Panc1 (cell line): ENCODE measurements around the gene MAGI2. TPM values are rescaled to one million over a fixed set of nuclear protein-coding genes. Genes with fewer than 3 reads are reported as not detected.

Experiments used
- ATAC-seq: fragments of 200-7000 bp; cut with Tn5 transposase; 2 replicates; pipeline ENCODE4 v1.9.1; 2020; ENCODE audit warnings: mild to moderate bottlenecking, moderate library complexity
- BruUV-seq: library from RNA; stranded (reverse); fragments of 400-500 nt; replicated peaks from 2 replicates; lab custom pipeline; 2021; lab: Mats Ljungman, UMichigan
- CTCF ChIA-PET: fragments of 300-600 bp; sonication (Branson Sonifier 250); formaldehyde crosslinking; loops from one replicate; lab custom pipeline; 2022; ENCODE audit warnings: antibody characterized with exemption; lab: Charles Lee
- POLR2A ChIA-PET: fragments of 300-600 bp; sonication (Branson Sonifier 250); formaldehyde crosslinking; loops from one replicate; lab custom pipeline; 2022; ENCODE audit warnings: antibody characterized with exemption; lab: Charles Lee
- DNase-seq: peaks from one replicate; pipeline ENCODE4 v3.0.0-alpha.2; 2010; ENCODE audit warnings: low read depth, low spot score
- H3K27ac ChIP-seq: 2 replicates; pipeline ENCODE4 v1.5.1; 2011; ENCODE audit warnings: mild to moderate bottlenecking, low read length, inconsistent platforms
- H3K27me3 ChIP-seq: fragments of 200-500 bp; sonication (Bioruptor generic); 2 replicates; pipeline ENCODE4 v1.6.0; 2014; ENCODE audit warnings: low read length, inconsistent platforms; ENCODE audit not compliant: control insufficient read depth, insufficient read depth
- H3K36me3 ChIP-seq: fragments of 200-500 bp; sonication (Bioruptor generic); 2 replicates; pipeline ENCODE4 v1.5.1; 2014; ENCODE audit warnings: inconsistent platforms, mild to moderate bottlenecking, low read length, moderate library complexity; ENCODE audit not compliant: control insufficient read depth, insufficient read depth
- H3K4me1 ChIP-seq: 2 replicates; pipeline ENCODE4 v1.5.1; 2011; ENCODE audit warnings: inconsistent platforms, mild to moderate bottlenecking, low read length, moderate library complexity; ENCODE audit not compliant: control insufficient read depth, insufficient read depth
- H3K4me3 ChIP-seq, 2 experiments: 2 replicates each; pipeline ENCODE4 v1.5.1; 2011 to 2012; ENCODE audit warnings: low read depth in 2 of 2, low read length in 2 of 2, mild to moderate bottlenecking in 2 of 2, inconsistent platforms in 1 of 2, moderate library complexity in 1 of 2
- H3K9me3 ChIP-seq: fragments of 200-500 bp; sonication (Bioruptor generic); 2 replicates; pipeline ENCODE4 v1.5.1; 2014; ENCODE audit warnings: low read depth, mild to moderate bottlenecking, inconsistent platforms, low read length, moderate library complexity; ENCODE audit not compliant: control insufficient read depth, insufficient read depth
- CTCF ChIP-seq: fragments of 450-650 bp; IDR thresholded peaks from 2 replicates; pipeline ENCODE4 v1.5.1; 2017; ENCODE audit warnings: mild to moderate bottlenecking
- POLR2AphosphoS5 ChIP-seq: IDR thresholded peaks from 2 replicates; pipeline ENCODE4 v1.6.1; 2012; ENCODE audit warnings: mild to moderate bottlenecking, low read depth, low read length, moderate library complexity
- SIN3A ChIP-seq: IDR thresholded peaks from 2 replicates; pipeline ENCODE4 v1.6.1; 2012; ENCODE audit warnings: low read depth, mild to moderate bottlenecking, low read length, moderate library complexity, borderline replicate concordance; ENCODE audit not compliant: insufficient read depth
- TCF7L2 ChIP-seq: IDR thresholded peaks from 2 replicates; pipeline ENCODE4 v1.6.1; 2011; ENCODE audit warnings: mild to moderate bottlenecking, low read depth, low read length, inconsistent platforms
- in situ Hi-C: cut with HindIII; loops from 2 replicates; pipeline ENCODE4 v1.10.0; 2016; ENCODE audit warnings: low sequenced_read_pairs, low pct_unique_long_range_greater_than_20kb
- intact Hi-C: fragments of 100-400 bp; cut with micrococcal nuclease; formaldehyde crosslinking; loops from one replicate; pipeline ENCODE4 v1.10.0; 2022; ENCODE audit not compliant: unreplicated experiment
- total RNA-seq: library from RNA; stranded (reverse); gene quantifications from one replicate; pipeline ENCODE4 v1.2.1, GENCODE V29; 2021; ENCODE audit not compliant: unreplicated experiment
- TF ChIP-seq, protein P1 (sequence below), 2 experiments: IDR thresholded peaks; 2 replicates each; pipeline ENCODE4 v1.6.1; 2011 to 2012; ENCODE audit warnings: low read depth in 2 of 2, control low read depth in 1 of 2, low read length in 1 of 2, mild to moderate bottlenecking in 1 of 2, moderate library complexity in 1 of 2; ENCODE audit not compliant: insufficient read depth in 1 of 2

Gene MAGI2
- total RNA-seq, 1 experiment from 2014 or later = 5.4 TPM

- no peak for ATAC-seq
- no peaks in the 10 kb centered on the region for H3K4me1 ChIP-seq
- no peaks in the 10 kb centered on the region for H3K9me3 ChIP-seq
- BruUV-seq = no TSS peak
- no peak overlapping the region for H3K4me3 ChIP-seq
- H3K36me3 ChIP-seq = no peaks in the 10 kb centered on the region
- TF ChIP-seq TCF7L2 (no peak), SIN3A (no peak), POLR2AphosphoS5 (no peak), CTCF (no peak)
- TF ChIP-seq, protein P1, sequence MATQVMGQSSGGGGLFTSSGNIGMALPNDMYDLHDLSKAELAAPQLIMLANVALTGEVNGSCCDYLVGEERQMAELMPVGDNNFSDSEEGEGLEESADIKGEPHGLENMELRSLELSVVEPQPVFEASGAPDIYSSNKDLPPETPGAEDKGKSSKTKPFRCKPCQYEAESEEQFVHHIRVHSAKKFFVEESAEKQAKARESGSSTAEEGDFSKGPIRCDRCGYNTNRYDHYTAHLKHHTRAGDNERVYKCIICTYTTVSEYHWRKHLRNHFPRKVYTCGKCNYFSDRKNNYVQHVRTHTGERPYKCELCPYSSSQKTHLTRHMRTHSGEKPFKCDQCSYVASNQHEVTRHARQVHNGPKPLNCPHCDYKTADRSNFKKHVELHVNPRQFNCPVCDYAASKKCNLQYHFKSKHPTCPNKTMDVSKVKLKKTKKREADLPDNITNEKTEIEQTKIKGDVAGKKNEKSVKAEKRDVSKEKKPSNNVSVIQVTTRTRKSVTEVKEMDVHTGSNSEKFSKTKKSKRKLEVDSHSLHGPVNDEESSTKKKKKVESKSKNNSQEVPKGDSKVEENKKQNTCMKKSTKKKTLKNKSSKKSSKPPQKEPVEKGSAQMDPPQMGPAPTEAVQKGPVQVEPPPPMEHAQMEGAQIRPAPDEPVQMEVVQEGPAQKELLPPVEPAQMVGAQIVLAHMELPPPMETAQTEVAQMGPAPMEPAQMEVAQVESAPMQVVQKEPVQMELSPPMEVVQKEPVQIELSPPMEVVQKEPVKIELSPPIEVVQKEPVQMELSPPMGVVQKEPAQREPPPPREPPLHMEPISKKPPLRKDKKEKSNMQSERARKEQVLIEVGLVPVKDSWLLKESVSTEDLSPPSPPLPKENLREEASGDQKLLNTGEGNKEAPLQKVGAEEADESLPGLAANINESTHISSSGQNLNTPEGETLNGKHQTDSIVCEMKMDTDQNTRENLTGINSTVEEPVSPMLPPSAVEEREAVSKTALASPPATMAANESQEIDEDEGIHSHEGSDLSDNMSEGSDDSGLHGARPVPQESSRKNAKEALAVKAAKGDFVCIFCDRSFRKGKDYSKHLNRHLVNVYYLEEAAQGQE (IDR thresholded peaks at IDR 0.05; ENCODE audit: insufficient read depth in 1 of 2, low read depth in 2 of 2, low read length in 1 of 2) = no peak
- no peaks in the 10 kb centered on the region for H3K27me3 ChIP-seq
- no peak overlapping the region for H3K27ac ChIP-seq
- CTCF ChIA-PET = no interaction called here
- POLR2A ChIA-PET = no interaction called here
- in situ Hi-C loops = no loop called here
- no peak for DNase-seq
- intact Hi-C loops = no loop called here
These were observed 848.3 kb downstream of the MAGI2 start for GRCh38 chr7:78605119-78605518.

DNA sequence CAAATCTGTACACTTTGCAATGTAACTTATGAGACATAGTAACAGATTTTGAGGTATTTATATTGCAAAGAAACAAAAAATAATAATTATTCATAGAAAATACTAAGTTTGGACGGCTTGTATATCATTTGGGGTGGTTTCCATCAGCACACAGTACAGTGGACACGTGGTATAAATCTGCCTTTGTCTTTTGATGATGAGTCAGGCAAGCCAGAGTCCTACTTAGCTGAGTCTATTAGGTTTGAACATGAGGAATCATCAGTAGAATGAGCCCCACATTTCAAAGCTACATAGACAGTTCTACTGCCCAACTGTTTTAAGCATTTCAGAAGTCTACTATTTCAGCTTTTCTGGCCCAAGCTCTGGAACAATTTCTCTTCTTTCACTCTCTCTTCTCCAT, 851.7 kb downstream of the MAGI2 start:
- DNase-seq = no peak
- no peaks in the 10 kb centered on the region for H3K9me3 ChIP-seq
- H3K27ac ChIP-seq = no peak overlapping the region
- in situ Hi-C loops = no loop called here
- H3K36me3 ChIP-seq = no peaks in the 10 kb centered on the region
- H3K4me3 ChIP-seq = no peak overlapping the region
- CTCF ChIA-PET = no interaction called here
- TF ChIP-seq SIN3A = no peak
- TF ChIP-seq POLR2AphosphoS5 = no peak
- no peak for TF ChIP-seq TCF7L2
- TF ChIP-seq, protein P1 (IDR thresholded peaks at IDR 0.05; ENCODE audit: insufficient read depth in 1 of 2, low read depth in 2 of 2, low read length in 1 of 2) = no peak
- no peak for TF ChIP-seq CTCF
- POLR2A ChIA-PET = no interaction called here
- ATAC-seq = no peak
- intact Hi-C loops = no loop called here
- no peaks in the 10 kb centered on the region for H3K27me3 ChIP-seq
- H3K4me1 ChIP-seq = no peaks in the 10 kb centered on the region
- no TSS peak for BruUV-seq
